22Rv1 (cell line): ENCODE results near the gene YEATS4.

Experiments used
- H3K27ac ChIP-seq: fragments of 450-650 bp; 2 replicates; pipeline ENCODE4 v1.5.1; 2017
- ZFX ChIP-seq: fragments of 450-650 bp; IDR thresholded peaks from 2 replicates; pipeline ENCODE4 v1.6.1; 2017; ENCODE audit warnings: antibody characterized with exemption, borderline replicate concordance
- TF ChIP-seq, protein P1 (sequence below): fragments of 450-650 bp; IDR thresholded peaks from 2 replicates; pipeline ENCODE4 v1.5.1; 2017; ENCODE audit warnings: mild to moderate bottlenecking

The YEATS4 gene

DNA sequence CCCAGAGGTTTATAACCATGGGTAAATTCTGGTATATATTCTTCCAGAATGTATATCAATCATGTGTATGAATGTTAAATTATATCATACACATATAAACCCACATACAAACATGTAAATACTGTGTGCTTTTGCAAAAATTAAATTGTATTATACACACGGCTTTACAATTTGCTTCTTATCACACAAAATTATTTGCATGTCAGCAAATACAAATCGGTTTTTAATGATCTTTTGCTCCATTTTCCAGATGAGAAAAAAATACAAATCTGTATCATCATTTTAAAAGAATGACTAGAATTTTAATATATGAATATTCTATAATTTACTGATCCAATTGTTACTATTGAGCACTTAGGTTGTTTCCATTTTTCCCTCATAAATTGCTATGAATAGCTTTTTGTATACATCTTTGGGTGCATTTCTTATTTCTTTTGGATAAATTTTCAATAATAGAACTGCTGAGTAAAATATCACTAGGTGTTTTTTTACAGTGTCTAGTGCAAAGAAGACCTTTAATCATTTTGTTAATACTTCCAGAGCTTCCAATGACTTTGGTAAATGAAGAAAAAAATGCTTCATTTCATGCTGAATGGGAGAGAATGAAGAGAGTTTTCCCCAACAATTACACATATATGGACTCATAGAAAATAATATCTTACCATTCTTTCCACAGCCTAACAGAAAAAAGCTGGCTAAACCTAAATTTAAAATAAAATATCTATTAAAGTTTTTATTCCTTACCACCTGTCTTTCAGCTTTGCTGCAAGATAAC lies 7.9 kb upstream of the YEATS4 start:
- no peak overlapping the region for H3K27ac ChIP-seq
- TF ChIP-seq, protein P1, sequence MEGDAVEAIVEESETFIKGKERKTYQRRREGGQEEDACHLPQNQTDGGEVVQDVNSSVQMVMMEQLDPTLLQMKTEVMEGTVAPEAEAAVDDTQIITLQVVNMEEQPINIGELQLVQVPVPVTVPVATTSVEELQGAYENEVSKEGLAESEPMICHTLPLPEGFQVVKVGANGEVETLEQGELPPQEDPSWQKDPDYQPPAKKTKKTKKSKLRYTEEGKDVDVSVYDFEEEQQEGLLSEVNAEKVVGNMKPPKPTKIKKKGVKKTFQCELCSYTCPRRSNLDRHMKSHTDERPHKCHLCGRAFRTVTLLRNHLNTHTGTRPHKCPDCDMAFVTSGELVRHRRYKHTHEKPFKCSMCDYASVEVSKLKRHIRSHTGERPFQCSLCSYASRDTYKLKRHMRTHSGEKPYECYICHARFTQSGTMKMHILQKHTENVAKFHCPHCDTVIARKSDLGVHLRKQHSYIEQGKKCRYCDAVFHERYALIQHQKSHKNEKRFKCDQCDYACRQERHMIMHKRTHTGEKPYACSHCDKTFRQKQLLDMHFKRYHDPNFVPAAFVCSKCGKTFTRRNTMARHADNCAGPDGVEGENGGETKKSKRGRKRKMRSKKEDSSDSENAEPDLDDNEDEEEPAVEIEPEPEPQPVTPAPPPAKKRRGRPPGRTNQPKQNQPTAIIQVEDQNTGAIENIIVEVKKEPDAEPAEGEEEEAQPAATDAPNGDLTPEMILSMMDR = no peak
- TF ChIP-seq ZFX = no peak

DNA sequence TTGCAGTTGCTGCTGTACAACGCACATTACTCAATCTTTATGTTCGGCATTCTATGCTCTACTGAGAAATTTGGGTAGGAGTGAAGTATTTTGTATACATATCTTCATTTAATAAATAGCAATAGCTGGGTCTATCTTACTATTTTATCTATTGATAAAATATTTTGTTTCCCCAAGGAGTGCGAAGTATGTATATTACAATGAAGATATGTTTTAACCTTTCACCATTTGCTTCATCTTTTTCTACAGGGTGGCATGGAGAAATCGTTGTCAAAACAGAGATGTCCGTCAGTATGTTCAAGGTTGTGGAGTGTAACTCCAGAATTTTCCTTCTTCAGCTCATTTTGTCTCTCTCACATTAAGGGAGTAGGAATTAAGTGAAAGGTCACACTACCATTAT lies 6.6 kb upstream of the YEATS4 start:
- TF ChIP-seq, protein P1 = no peak
- TF ChIP-seq ZFX = no peak
- H3K27ac ChIP-seq = no peak overlapping the region

DNA sequence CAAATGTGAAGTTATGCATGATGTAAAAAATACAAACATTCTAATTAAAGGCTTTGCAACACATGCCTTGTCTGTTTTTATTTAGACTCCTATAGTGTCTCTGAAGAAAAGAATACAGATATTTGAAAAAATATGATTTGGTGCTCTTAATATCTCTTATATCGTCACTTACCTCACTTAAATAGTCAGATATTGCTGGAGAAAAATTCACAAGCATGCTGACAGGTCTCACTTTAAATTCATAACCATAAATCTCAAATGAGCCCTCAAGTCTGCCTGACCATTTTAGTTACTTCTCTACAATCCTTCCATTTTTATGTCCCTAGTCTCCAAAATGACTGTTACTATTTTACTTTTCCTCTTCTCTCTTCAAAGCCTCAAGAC lies 5.4 kb upstream of the YEATS4 start:
- no peak overlapping the region for H3K27ac ChIP-seq
- TF ChIP-seq, protein P1 = no peak
- TF ChIP-seq ZFX = no peak

DNA sequence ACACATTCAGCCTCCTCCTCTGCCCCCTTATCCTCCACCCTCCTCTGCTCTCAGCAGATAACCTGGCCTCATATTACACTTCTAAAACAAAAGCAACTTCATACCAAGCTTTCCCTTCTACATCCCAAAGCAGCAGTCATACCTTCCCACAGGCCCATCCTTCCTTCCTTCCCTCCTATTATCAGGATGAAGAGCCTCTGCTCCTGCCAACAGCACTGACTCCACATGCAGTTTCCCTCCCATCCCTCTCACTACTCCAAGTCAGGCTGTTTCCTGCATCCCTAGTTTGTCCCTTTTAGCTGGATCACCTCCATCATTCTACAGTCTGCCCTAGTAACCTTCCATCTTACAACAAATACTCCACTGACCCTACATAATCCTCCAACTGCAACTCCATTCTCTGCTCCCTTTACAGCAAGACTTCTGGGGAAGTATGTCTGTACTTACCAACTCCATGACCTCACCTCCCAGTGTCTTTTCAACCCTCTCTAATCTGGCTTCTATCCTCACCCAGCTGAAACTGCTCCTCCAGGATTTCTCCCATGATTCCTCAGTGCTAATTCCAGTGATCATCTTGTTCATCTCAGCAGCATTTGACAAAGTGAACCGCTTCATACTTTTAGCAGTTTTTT lies 4.9 kb upstream of the YEATS4 start:
- H3K27ac ChIP-seq = no peak overlapping the region
- TF ChIP-seq, protein P1 = no peak
- no peak for TF ChIP-seq ZFX

DNA sequence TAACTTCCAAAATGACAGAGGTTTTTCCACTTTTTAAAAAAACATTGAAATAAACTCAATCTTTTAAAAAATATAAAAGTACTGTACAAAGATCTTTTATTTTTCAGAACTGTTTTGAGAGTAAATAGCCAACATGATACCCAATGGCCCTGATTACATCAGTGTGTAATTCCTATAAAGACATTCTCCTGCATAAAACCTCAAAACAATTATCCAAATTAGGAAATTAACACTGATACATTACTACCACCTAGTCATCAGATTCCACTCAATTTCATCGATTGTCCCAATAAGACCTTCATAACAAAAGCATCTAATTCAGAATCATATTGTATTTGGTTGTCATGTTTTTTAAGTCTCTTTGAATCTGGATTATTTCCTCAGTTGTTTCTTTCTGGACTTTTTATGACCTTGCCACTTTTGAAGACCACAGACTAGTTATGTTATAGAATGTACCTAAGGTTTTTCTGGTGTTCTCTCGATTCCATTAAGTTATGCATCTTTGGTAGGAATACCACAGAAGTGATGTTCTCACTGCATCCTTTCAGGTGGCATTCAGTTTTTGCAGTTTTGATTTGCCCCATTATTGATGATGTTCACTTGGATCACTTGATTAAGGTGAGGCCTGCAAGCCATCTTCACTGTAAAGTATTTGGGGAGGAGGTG lies 4.0 kb upstream of the YEATS4 start:
- TF ChIP-seq, protein P1 = no peak
- TF ChIP-seq ZFX = no peak
- no peak overlapping the region for H3K27ac ChIP-seq

DNA sequence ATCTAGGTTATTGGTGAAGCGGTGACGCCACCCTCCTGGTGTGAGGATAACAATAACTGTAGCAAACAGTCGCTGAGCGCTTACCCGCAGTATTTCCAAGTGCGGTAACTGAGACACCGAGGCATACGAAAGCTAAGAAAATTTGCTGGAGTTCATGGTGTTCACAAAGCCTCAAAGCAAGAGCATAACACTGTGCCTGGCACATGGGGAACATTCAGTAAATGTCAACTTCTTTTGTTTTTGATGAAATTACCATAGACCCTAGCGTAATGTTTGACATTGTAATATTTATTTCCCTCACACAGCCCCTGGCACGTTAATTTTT lies 767 bp downstream of the YEATS4 start:
- TF ChIP-seq, protein P1 = no peak
- no peak for TF ChIP-seq ZFX
- H3K27ac ChIP-seq = peak overlapping the region; percentile 99

DNA sequence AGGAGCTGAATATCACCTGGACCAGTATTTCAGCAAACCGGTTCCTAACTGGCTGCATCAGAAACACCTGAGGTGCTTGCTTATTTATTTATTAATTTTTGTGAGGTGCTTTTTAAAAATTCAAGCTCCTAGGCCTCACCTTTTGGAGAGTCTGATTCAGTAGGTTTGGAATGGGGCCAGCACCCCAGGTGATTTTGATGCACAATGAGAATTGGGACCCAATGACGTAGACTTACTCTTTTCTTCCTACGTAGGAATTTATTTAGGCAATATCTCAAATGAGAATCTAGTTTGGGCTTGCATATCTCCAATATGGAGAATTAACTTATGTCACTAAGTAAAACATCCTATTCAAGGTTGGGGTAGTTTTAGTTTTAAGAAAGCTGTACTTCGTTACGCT lies 7.3 kb downstream of the YEATS4 start:
- no peak for TF ChIP-seq ZFX
- TF ChIP-seq, protein P1 = no peak
- no peak overlapping the region for H3K27ac ChIP-seq
